SHP77 (cell line): ENCODE measurements around the gene CHODL.

Experiments used
- DNase-seq, 2 experiments: peaks; one replicate each; lab custom pipeline; 2025; lab: John Stamatoyannopoulos, UW

The CHODL gene

DNA sequence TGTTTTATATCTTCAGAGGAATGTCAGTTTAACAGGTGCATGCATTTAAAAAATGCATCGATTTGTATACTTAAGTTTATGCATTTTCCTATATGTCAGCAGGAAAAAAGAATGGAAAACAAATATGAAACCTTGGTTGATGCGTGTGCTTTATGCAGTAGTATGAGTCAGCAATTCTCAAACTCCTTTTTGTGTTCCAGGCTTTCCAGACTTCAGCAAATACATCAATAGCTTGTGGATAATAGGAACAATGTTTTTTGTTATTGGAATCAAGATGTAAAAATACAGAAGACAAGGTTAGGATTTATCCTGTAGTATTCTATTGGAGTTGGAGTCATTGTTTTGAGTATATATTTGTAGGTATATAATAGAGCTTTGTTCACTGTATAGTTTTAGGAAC is 45.2 kb downstream of the CHODL start:
- DNase-seq, result no peak

DNA sequence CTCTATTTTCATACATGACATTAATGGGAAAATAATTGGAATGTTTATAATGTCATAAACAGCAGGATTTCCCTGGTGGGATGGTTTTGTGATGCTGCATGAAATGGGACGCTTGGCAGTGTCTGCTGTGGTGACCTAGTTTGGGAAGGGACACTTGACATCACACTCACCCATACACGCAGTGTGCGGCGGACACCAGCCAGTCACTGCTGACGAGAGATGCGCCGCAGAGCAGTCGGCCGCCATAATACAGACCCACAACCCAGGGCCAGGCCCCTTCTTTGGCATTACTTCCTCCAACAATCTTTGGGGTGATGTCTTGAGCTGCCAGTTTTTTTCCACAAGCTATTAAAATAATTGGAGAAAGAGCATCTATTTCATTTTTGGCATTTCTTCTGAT is 49.5 kb downstream of the CHODL start:
- DNase-seq, result no peak

- no peak for DNase-seq
Observed at GRCh38 chr21:18298228-18298627, 53.6 kb downstream of the CHODL start.
